Stomach (tissue), 9 donors: ENCODE measurements around the gene SF3B4. TPM values are rescaled to one million over a fixed set of nuclear protein-coding genes. Genes with fewer than 3 reads are reported as not detected.

ENCODE experiments used
- DNase-seq, 2 donors: peaks; one replicate each; pipeline versions ENCODE4 v3.0.0 to v3.0.0-alpha.2; 2013 to 2019
- H3K27ac ChIP-seq, 5 donors: fragments of 200-600 bp in 4 of 5; sonication (generic) in 4 of 5; one replicate each; pipeline ENCODE4 v1.5.1; 2013 to 2019; ENCODE audit warnings: mild to moderate bottlenecking in 1 of 5, moderate library complexity in 1 of 5
- H3K27me3 ChIP-seq, 3 donors: fragments of 200-600 bp; sonication (generic); one replicate each; pipeline ENCODE4 v1.5.1; 2017 to 2019; ENCODE audit warnings: mixed run types in 1 of 3
- H3K36me3 ChIP-seq, 4 donors: fragments of 200-600 bp; sonication (generic); 1 replicate in 3 of 4; 2 replicates in 1 of 4; pipeline ENCODE4 v1.5.1; 2016 to 2019
- H3K4me1 ChIP-seq, 4 donors: fragments of 200-600 bp; sonication (generic); one replicate each; pipeline ENCODE4 v1.5.1; 2016 to 2019
- H3K4me3 ChIP-seq, 4 donors: fragments of 200-600 bp; sonication (generic) in 3 of 4; one replicate each; pipeline ENCODE4 v1.5.1; 2016 to 2019; ENCODE audit warnings: mild to moderate bottlenecking in 1 of 4
- H3K9me3 ChIP-seq, 4 donors: fragments of 200-600 bp; sonication (generic); one replicate each; pipeline ENCODE4 v1.5.1; 2016 to 2019
- CTCF ChIP-seq, 7 experiments: fragments of 450-650 bp in 4 of 7; fragments of 200-600 bp in 3 of 7; sonication (generic) in 3 of 7; IDR thresholded peaks; one replicate each; pipeline ENCODE4 v1.5.1; 2016 to 2019; ENCODE audit warnings: antibody characterized with exemption in 7 of 7, control low read depth in 2 of 7, mild to moderate bottlenecking in 1 of 7
- EP300 ChIP-seq: sonication (generic); formaldehyde crosslinking; IDR thresholded peaks from one replicate; pipeline ENCODE4 v1.6.1; 2017; ENCODE audit warnings: antibody characterized with exemption
- POLR2A ChIP-seq, 4 donors: fragments of 450-650 bp; IDR thresholded peaks; one replicate each; pipeline ENCODE4 v1.6.1; 2016; ENCODE audit warnings: antibody characterized with exemption in 4 of 4, control low read depth in 2 of 4, mild to moderate bottlenecking in 1 of 4, moderate library complexity in 1 of 4
- POLR2AphosphoS5 ChIP-seq, 3 donors: sonication (generic); formaldehyde crosslinking; IDR thresholded peaks; one replicate each; pipeline ENCODE4 v1.6.1; 2016; ENCODE audit warnings: antibody characterized with exemption in 3 of 3
- WGBS, 5 donors: extraction: QIAGEN DNeasy Blood & Tissue Kit in 3 of 5; methylation state at CpG; one replicate each; pipeline versions ENCODE4 v1.1.5 to v1.1.7; 2013 to 2018; 5-methylcytosine and 5-hydroxymethylcytosine counted together
- intact Hi-C: fragments of 100-400 bp; cut with DNase I; formaldehyde crosslinking; loops from one replicate; pipeline ENCODE4 v1.15.1; 2023; ENCODE audit warnings: low total_unique reads
- polyA plus RNA-seq, 3 donors: library from polyadenylated mRNA; stranded (reverse); fragments of 200-250 nt; gene quantifications; one replicate each; pipeline ENCODE4 v1.2.3, GENCODE V29; 2013
- total RNA-seq, 5 donors: library from RNA; depleted of rRNA; stranded (reverse); fragments of >200 nt; gene quantifications; one replicate each; pipeline versions ENCODE4 v1.1.0 to v1.2.3, GENCODE V29; 2014 to 2016
- donor health status: healthy with polysubstance abuse.
- donor health status: Bipolar disorder and iron deficiency.
- donor health status: healthy.

Gene SF3B4
- total and polyA plus RNA-seq, 8 donors, result 9.4 to 36.5 (median 26.9) TPM

- Histone ChIP-seq H3K9me3 (no peaks in the 10 kb centered on the region), H3K36me3 (peaks cover 0 to 10% (median 7%) of the 10 kb centered on the region in 4 donors), H3K4me3 (peak overlapping the region; percentile 45 to 58 (median 52)), H3K27ac (peak overlapping the region; percentile 57 to 88 (median 84)), H3K27me3 (no peaks in the 10 kb centered on the region), H3K4me1 (peaks cover 32 to 66% (median 52%) of the 10 kb centered on the region in 4 donors)
- TF ChIP-seq POLR2A (IDR thresholded peaks at IDR 0.05) (no peak), POLR2AphosphoS5 (IDR thresholded peaks at IDR 0.05) (peak in 2 of 3 donors; percentile 58 to 85)
- intact Hi-C loops, result no loop called here
- DNase-seq, result peak in 1 of 2 donors; percentile 63
- 13 to 22% (median 14%) methylated on average over 8 of the region's 8 CpGs for WGBS, 5 donors
Observed at GRCh38 chr1:149936992-149937705, 9.5 kb upstream of the SF3B4 start.

GRCh38 chr1:149936170-149936991 lies 8.8 kb upstream of the SF3B4 start, which contains the start of gene MTMR11:
Gene MTMR11, minus strand, starts transcription at chr1:149936879. Its CDS starts 232 bp downstream, at chr1:149936647.
- DNase-seq, result peak; percentile 39 to 78
- Histone ChIP-seq H3K36me3 (peaks cover 0 to 18% (median 12%) of the 10 kb centered on the region in 4 donors), H3K27me3 (no peaks in the 10 kb centered on the region), H3K9me3 (no peaks in the 10 kb centered on the region), H3K27ac (peak within 1 kb of the TSS; percentile 57 to 88 (median 84)), H3K4me1 (peaks cover 32 to 59% (median 48%) of the 10 kb centered on the region in 4 donors), H3K4me3 (peak within 1 kb of the TSS; percentile 45 to 58 (median 52))
- intact Hi-C loops, result no loop called here
- TF ChIP-seq POLR2AphosphoS5 (IDR thresholded peaks at IDR 0.05) (no peak), EP300 (no peak), CTCF (IDR thresholded peaks at IDR 0.05) (no peak), POLR2A (IDR thresholded peaks at IDR 0.05) (no peak)
- WGBS, 5 donors, result 17 to 20% (median 19%) methylated on average over 18 of the region's 18 CpGs

- 66 to 74% (median 71%) methylated on average over 2 of the region's 2 CpGs for WGBS, 5 donors
- DNase-seq, result no peak
- Histone ChIP-seq H3K36me3 (peaks cover 0 to 36% (median 21%) of the 10 kb centered on the region in 4 donors), H3K9me3 (no peaks in the 10 kb centered on the region), H3K27me3 (no peaks in the 10 kb centered on the region), H3K4me1 (peaks cover 27 to 43% (median 35%) of the 10 kb centered on the region in 4 donors), H3K4me3 (no peak overlapping the region), H3K27ac (peak overlapping the region in 1 of 5 donors; percentile 10)
- intact Hi-C loops, result no loop called here
- TF ChIP-seq CTCF (IDR thresholded peaks at IDR 0.05) (no peak), POLR2AphosphoS5 (IDR thresholded peaks at IDR 0.05) (no peak), EP300 (no peak), POLR2A (IDR thresholded peaks at IDR 0.05) (no peak)
Observed at GRCh38 chr1:149934356-149934755, 6.8 kb upstream of the SF3B4 start.

DNA sequence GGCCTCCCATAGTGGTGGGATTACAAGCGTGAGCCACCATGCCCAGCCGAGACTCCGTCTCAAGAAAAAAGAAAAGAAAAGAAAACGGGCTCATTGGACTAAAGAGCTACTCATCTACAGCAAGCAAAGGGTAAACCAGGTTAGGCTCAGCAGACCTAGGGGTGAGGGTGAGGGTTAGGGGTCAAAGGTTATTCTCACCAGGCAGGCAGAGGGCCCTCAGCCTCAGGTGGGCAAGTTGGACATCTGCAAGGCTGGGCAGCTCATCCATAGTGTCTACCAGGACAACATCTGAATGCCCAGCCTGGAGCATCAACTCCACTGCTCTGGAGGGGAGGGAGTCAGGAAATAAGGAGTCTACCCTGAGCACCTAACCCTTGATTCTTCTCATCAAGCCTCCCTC lies 5.6 kb upstream of the SF3B4 start:
- 95 to 98% (median 96%) methylated on average over 4 of the region's 4 CpGs for WGBS, 5 donors
- H3K9me3 ChIP-seq, result no peaks in the 10 kb centered on the region
- peak overlapping the region in 1 of 5 donors; percentile 4 for H3K27ac ChIP-seq
- intact Hi-C loops, result no loop called here
- H3K36me3 ChIP-seq, result peaks cover 0 to 37% (median 21%) of the 10 kb centered on the region in 4 donors
- peaks cover 22 to 44% (median 34%) of the 10 kb centered on the region in 4 donors for H3K4me1 ChIP-seq
- DNase-seq, result no peak
- TF ChIP-seq POLR2A (IDR thresholded peaks at IDR 0.05) (no peak), CTCF (IDR thresholded peaks at IDR 0.05) (no peak), EP300 (no peak), POLR2AphosphoS5 (IDR thresholded peaks at IDR 0.05) (no peak)
- no peaks in the 10 kb centered on the region for H3K27me3 ChIP-seq
- H3K4me3 ChIP-seq, result no peak overlapping the region
